Pons (tissue), 1 donor: ENCODE data around the gene CHMP4B.

Experiments
- DNase-seq: peaks from one replicate; pipeline ENCODE4 v3.0.0-alpha.2; 2016; ENCODE audit warnings: low spot score

Gene CHMP4B

DNA sequence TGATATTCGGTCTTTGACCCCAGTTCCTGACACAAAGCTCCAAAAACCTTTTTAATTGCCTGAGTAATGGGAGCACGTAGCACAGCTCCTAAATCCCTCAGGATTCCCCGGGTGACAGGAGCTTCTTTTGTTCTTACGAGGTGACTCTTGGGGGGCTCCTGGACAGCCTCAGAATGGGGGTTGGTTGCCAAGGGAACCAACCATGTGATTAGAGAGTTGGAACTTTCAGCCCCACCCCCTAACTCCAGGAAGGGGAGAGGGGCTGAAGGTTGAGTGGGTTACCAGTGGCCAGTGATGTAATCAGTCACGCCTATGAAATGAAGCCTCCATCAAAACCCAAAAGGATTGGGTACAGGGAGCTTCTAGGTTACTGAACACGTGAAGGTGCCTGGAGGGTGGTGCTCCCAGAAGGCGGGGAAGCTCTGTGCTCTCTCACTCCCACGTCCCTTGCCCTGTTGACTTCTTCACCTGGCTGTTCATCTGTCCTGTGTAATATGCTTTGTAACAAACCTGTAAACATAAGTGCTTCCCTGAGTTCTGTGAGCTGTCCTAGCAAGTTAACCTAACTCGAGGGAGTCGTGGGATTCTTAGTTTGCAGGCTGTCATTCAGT lies 89.5 kb downstream of the CHMP4B start:
- no peak for DNase-seq

DNA sequence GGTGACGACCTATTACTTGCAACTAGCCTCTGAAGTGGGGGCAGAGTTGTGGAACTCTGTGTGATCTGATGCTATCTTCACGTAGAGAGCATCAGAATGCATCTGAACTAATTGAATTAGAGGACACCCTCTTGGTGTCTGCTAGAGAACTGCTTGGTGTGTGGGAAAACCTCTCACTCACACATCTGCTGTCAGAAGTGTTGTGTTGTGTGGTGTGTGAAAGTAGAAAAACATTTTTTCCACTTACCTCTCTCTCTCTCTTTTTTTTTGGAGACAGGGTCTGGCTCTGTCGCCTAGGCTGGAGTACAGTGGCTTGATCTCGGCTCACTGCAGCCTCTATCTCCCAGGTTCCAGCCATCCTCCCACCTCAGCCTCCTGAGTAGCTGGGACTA lies 90.0 kb downstream of the CHMP4B start:
- no peak for DNase-seq

DNA sequence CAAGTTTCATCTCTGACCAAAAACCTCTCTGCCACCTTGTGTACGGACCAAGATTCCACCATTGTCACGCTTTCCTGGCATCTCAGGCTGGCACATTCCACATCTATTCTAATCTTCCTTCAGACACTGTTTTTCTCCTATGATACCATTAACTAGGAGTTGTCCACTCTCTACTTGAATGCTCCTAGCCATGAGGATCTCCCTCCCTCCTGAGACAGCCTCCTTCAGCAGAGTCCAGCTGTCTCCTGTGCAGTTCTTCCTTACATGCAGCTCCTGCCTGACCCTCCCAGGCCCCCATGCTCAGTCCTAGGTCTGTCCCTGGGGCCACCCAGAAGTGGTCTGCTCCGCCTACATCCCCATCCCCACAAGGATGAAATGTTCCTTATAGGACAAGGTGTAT lies 90.9 kb downstream of the CHMP4B start:
- DNase-seq: no peak
